NCI-H2081 (cell line): ENCODE results near the gene FMC1.
"Not testable (repeated sequence)": the region's sequence is repeated elsewhere in the genome, so short reads cannot be mapped to it uniquely, and the experiment has no call there.

Experiments
- DNase-seq, 2 experiments: peaks; one replicate each; lab custom pipeline; 2025; lab: John Stamatoyannopoulos, UW

FMC1 gene

GRCh38 chr7:139340037-139340807 is 915 bp upstream of the FMC1 start:
- peak; percentile 100 for DNase-seq

- no peak for DNase-seq
Measured at GRCh38 chr7:139340808-139341057, 404 bp upstream of the FMC1 start.

GRCh38 chr7:139341776-139342226 is 664 bp downstream of the FMC1 start:
- DNase-seq, result no peak

GRCh38 chr7:139345042-139345441 is 3.9 kb downstream of the FMC1 start:
- no peak for DNase-seq

GRCh38 chr7:139351027-139351426 is 9.9 kb downstream of the FMC1 start:
- no peak for DNase-seq

- no peak for DNase-seq
Measured at GRCh38 chr7:139354729-139355128, 13.6 kb downstream of the FMC1 start.

GRCh38 chr7:139355320-139355719 is 14.2 kb downstream of the FMC1 start:
- DNase-seq, result no peak

- DNase-seq, result not testable (repeated sequence)
Measured at GRCh38 chr7:139357729-139358506, 16.8 kb downstream of the FMC1 start.

- DNase-seq, result peak; percentile 76 to 78
Measured at GRCh38 chr7:139358541-139359365, 17.6 kb downstream of the FMC1 start.

- peak; percentile 99 to 100 for DNase-seq
Measured at GRCh38 chr7:139359366-139360209, 18.5 kb downstream of the FMC1 start, which contains the start of gene LUC7L2. Gene LUC7L2 (plus strand): TSS chr7:139359894. CDS start chr7:139360262, 368 bp downstream.

GRCh38 chr7:139360210-139360947 is 19.2 kb downstream of the FMC1 start:
- DNase-seq, result peak; percentile 98 to 99

GRCh38 chr7:139360948-139361307 is 19.8 kb downstream of the FMC1 start:
- DNase-seq, result no peak

GRCh38 chr7:139361523-139361922 is 20.4 kb downstream of the FMC1 start:
- DNase-seq, result no peak

GRCh38 chr7:139362302-139362701 is 21.2 kb downstream of the FMC1 start:
- DNase-seq, result peak in 1 of 2 experiments; percentile 60

- no peak for DNase-seq
Measured at GRCh38 chr7:139362981-139363380, 21.8 kb downstream of the FMC1 start.

- DNase-seq, result no peak
Measured at GRCh38 chr7:139365336-139365735, 24.2 kb downstream of the FMC1 start.

GRCh38 chr7:139366400-139366799 is 25.3 kb downstream of the FMC1 start:
- DNase-seq, result no peak

- no peak for DNase-seq
Measured at GRCh38 chr7:139367438-139368155, 26.5 kb downstream of the FMC1 start.

- DNase-seq, result no peak
Measured at GRCh38 chr7:139370301-139370942, 29.3 kb downstream of the FMC1 start.

GRCh38 chr7:139370943-139371313 is 29.8 kb downstream of the FMC1 start:
- no peak for DNase-seq
